Prostate gland (tissue), 2 donors: ENCODE measurements around the gene DDI2.

ENCODE experiments used
- POLR2A ChIP-seq: fragments of 450-650 bp; IDR thresholded peaks from one replicate; pipeline ENCODE4 v1.6.1; 2016; ENCODE audit warnings: antibody characterized with exemption, mild to moderate bottlenecking
- POLR2AphosphoS5 ChIP-seq: sonication (generic); formaldehyde crosslinking; IDR thresholded peaks from one replicate; pipeline ENCODE4 v1.6.1; 2017; ENCODE audit warnings: antibody characterized with exemption
- TF ChIP-seq, protein P1 (sequence below), 4 experiments: fragments of 200-600 bp in 2 of 4; fragments of 450-650 bp in 2 of 4; sonication (generic) in 2 of 4; IDR thresholded peaks; 1 replicate in 3 of 4; 2 replicates in 1 of 4; pipeline ENCODE4 v1.5.1; 2016 to 2019; ENCODE audit warnings: antibody characterized with exemption in 4 of 4, mild to moderate bottlenecking in 2 of 4, moderate library complexity in 2 of 4

DNA sequence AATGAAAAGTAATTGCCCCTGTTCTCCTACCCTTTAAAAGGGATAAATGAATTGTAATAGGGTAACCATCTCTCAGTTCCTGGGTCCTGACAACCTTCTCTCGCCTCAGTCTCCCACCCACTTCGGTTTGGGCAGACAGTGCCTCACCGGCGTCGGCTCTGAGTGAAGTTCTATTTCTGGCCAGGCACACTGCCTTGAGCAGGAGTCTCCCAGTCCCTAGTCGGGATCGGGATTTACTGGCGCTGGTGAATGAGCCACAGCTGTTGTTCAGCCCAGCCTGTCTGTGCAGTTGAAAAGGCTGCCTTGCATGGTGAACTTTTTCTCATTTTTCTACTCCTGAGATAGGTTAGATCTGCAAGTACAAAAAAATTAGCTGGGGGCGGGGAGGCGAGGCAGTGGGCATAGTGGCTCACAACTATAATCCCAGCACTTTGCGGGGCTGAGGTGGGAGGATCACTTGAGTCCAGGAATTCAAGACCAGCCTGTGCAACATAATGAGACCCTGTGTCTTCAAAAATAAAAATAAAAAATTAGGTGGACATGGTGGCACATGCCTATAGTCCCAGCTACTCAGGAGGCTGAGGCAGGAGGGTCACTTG, 74.3 kb downstream of the DDI2 start:
- TF ChIP-seq POLR2AphosphoS5 (no peak), POLR2A (no peak)
- TF ChIP-seq, protein P1, sequence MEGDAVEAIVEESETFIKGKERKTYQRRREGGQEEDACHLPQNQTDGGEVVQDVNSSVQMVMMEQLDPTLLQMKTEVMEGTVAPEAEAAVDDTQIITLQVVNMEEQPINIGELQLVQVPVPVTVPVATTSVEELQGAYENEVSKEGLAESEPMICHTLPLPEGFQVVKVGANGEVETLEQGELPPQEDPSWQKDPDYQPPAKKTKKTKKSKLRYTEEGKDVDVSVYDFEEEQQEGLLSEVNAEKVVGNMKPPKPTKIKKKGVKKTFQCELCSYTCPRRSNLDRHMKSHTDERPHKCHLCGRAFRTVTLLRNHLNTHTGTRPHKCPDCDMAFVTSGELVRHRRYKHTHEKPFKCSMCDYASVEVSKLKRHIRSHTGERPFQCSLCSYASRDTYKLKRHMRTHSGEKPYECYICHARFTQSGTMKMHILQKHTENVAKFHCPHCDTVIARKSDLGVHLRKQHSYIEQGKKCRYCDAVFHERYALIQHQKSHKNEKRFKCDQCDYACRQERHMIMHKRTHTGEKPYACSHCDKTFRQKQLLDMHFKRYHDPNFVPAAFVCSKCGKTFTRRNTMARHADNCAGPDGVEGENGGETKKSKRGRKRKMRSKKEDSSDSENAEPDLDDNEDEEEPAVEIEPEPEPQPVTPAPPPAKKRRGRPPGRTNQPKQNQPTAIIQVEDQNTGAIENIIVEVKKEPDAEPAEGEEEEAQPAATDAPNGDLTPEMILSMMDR (IDR thresholded peaks at IDR 0.05) = no peak
